SK-N-SH (cell line): Measurements from ENCODE around the gene NEK9. TPM values are rescaled to one million over a fixed set of nuclear protein-coding genes. Genes with fewer than 3 reads are reported as not detected.
A peak's percentile ranks its signal among the peaks of the same experiment; 100 is the strongest.

Experiments used
- CTCF ChIA-PET: fragments of 300-600, 350-600 bp; formaldehyde crosslinking; extraction: SDS; loops from one replicate; lab custom pipeline; 2021; lab: Yijun Ruan, JAX
- POLR2A ChIA-PET: fragments of 350-600 bp; sonication (Branson Sonifier 250); formaldehyde crosslinking; extraction: SDS; loops from one replicate; lab custom pipeline; 2020; ENCODE audit warnings: antibody characterized with exemption, inconsistent platforms; lab: Yijun Ruan, JAX
- DNase-seq: peaks from one replicate; pipeline ENCODE4 v3.0.0; 2012
- H2AFZ ChIP-seq: fragments of 200-600 bp; sonication (generic); 2 replicates; pipeline ENCODE4 v1.8.1; 2016; ENCODE audit warnings: antibody characterized with exemption, mild to moderate bottlenecking, low read depth
- H3F3A ChIP-seq: fragments of 200-600 bp; sonication (generic); replicated peaks from 2 replicates; pipeline ENCODE3; 2016; ENCODE audit warnings: antibody characterized with exemption, mild to moderate bottlenecking; ENCODE audit not compliant: insufficient read depth
- H3K27ac ChIP-seq, 2 experiments: fragments of 200-500 bp in 1 of 2; fragments of 200-600 bp in 1 of 2; sonication (Bioruptor generic) in 1 of 2; sonication (generic), shearing (Covaris generic) in 1 of 2; 2 replicates each; pipeline versions ENCODE4 v1.5.1 to v1.6.1; 2014 to 2016; ENCODE audit warnings: low read depth in 2 of 2, inconsistent platforms in 1 of 2, low read length in 1 of 2, mild to moderate bottlenecking in 1 of 2, mixed read lengths in 1 of 2
- H3K27me3 ChIP-seq: fragments of 200-600 bp; sonication (generic), shearing (Covaris generic); 2 replicates; pipeline ENCODE4 v1.6.1; 2016; ENCODE audit warnings: mixed run types; ENCODE audit not compliant: insufficient read depth
- H3K36me3 ChIP-seq, 2 experiments: fragments of 200-500 bp in 1 of 2; fragments of 200-600 bp in 1 of 2; sonication (Bioruptor generic) in 1 of 2; sonication (generic) in 1 of 2; replicated peaks in 1 of 2; 2 replicates each; pipeline versions ENCODE3 to v1.5.1; 2014 to 2016; ENCODE audit warnings: low read length in 1 of 2, mild to moderate bottlenecking in 1 of 2; ENCODE audit not compliant: insufficient read depth in 2 of 2, control insufficient read depth in 1 of 2
- H3K4me1 ChIP-seq, 2 experiments: fragments of 200-500 bp in 1 of 2; fragments of 200-600 bp in 1 of 2; sonication (Bioruptor generic) in 1 of 2; sonication (generic), shearing (Covaris generic) in 1 of 2; 2 replicates each; pipeline versions ENCODE4 v1.5.1 to v1.6.1; 2014 to 2016; ENCODE audit warnings: low read depth in 1 of 2, low read length in 1 of 2, mixed run types in 1 of 2; ENCODE audit not compliant: insufficient read depth in 2 of 2, control insufficient read depth in 1 of 2
- H3K4me2 ChIP-seq: fragments of 200-600 bp; sonication (generic), shearing (Covaris generic); 2 replicates; pipeline ENCODE4 v1.6.1; 2017; ENCODE audit warnings: mixed run types
- H3K4me3 ChIP-seq, 2 experiments: fragments of 200-500 bp in 1 of 2; fragments of 200-600 bp in 1 of 2; sonication (Bioruptor generic) in 1 of 2; sonication (generic), shearing (Covaris generic) in 1 of 2; 2 replicates each; pipeline versions ENCODE4 v1.5.1 to v1.8.1; 2014 to 2016; ENCODE audit warnings: low read depth in 2 of 2, inconsistent platforms in 1 of 2, low read length in 1 of 2, mild to moderate bottlenecking in 1 of 2, mixed read lengths in 1 of 2, moderate library complexity in 1 of 2
- H3K79me2 ChIP-seq: fragments of 200-600 bp; sonication (generic); 2 replicates; pipeline ENCODE4 v1.8.1; 2017; ENCODE audit warnings: mild to moderate bottlenecking; ENCODE audit not compliant: insufficient read depth
- H3K9ac ChIP-seq: fragments of 200-600 bp; sonication (generic); 2 replicates; pipeline ENCODE4 v1.6.1; 2017; ENCODE audit warnings: mixed run types
- H3K9me2 ChIP-seq: fragments of 200-600 bp; sonication (generic); 2 replicates; pipeline ENCODE4 v1.6.1; 2017; ENCODE audit warnings: mixed run types
- H3K9me3 ChIP-seq: fragments of 200-600 bp; sonication (generic); 2 replicates; pipeline ENCODE4 v1.6.1; 2017; ENCODE audit warnings: mixed run types, mild to moderate bottlenecking, moderate library complexity
- H4K20me1 ChIP-seq: fragments of 200-600 bp; sonication (generic); 2 replicates; pipeline ENCODE4 v1.6.1; 2017; ENCODE audit warnings: mild to moderate bottlenecking, mixed run types; ENCODE audit not compliant: insufficient read depth
- CHD2 ChIP-seq: fragments of 150-350 bp; IDR thresholded peaks from 2 replicates; pipeline ENCODE4 v1.6.1; 2018; ENCODE audit warnings: low read length; ENCODE audit not compliant: partially characterized antibody
- ELF1 ChIP-seq: IDR thresholded peaks from 2 replicates; pipeline ENCODE4 v1.4.0; 2012
- EZH2phosphoT487 ChIP-seq: fragments of 200-600 bp; sonication (generic); IDR thresholded peaks from 2 replicates; pipeline ENCODE4 v1.6.1; 2017; ENCODE audit warnings: low read depth, mixed run types, mild to moderate bottlenecking, antibody characterized with exemption, moderate library complexity, borderline replicate concordance
- FOSL2 ChIP-seq: IDR thresholded peaks from 2 replicates; pipeline ENCODE4 v1.4.0; 2012; ENCODE audit warnings: low read depth, mild to moderate bottlenecking, moderate library complexity, borderline replicate concordance
- FOXJ3 ChIP-seq: sonication (generic); formaldehyde crosslinking; IDR thresholded peaks from 2 replicates; pipeline ENCODE4 v1.5.1; 2020; ENCODE audit warnings: mild to moderate bottlenecking, missing genetic modification reagents
- FOXM1 ChIP-seq: IDR thresholded peaks from 2 replicates; pipeline ENCODE4 v1.4.0; 2012; ENCODE audit warnings: low read depth, mild to moderate bottlenecking
- GABPA ChIP-seq: IDR thresholded peaks from 2 replicates; pipeline ENCODE4 v1.4.0; 2012; ENCODE audit warnings: low read depth, mild to moderate bottlenecking
- JUND ChIP-seq: IDR thresholded peaks from 2 replicates; pipeline ENCODE4 v1.4.0; 2012
- MEF2A ChIP-seq: IDR thresholded peaks from 2 replicates; pipeline ENCODE4 v1.4.0; 2012; ENCODE audit warnings: low read depth, borderline replicate concordance
- MXI1 ChIP-seq: IDR thresholded peaks from 2 replicates; pipeline ENCODE4 v1.6.1; 2012; ENCODE audit warnings: mild to moderate bottlenecking, low read depth, low read length, improper control_type of control experiment
- NRF1 ChIP-seq: IDR thresholded peaks from 2 replicates; pipeline ENCODE4 v1.6.1; 2012; ENCODE audit warnings: low read depth, mild to moderate bottlenecking, low read length
- RAD21 ChIP-seq: IDR thresholded peaks from 2 replicates; pipeline ENCODE4 v1.6.1; 2012; ENCODE audit warnings: mild to moderate bottlenecking, low read length
- RXRA ChIP-seq: IDR thresholded peaks from 2 replicates; pipeline ENCODE4 v1.4.0; 2012; ENCODE audit warnings: low read depth, mild to moderate bottlenecking, borderline replicate concordance
- TAF1 ChIP-seq: IDR thresholded peaks from 2 replicates; pipeline ENCODE4 v1.6.1; 2012; ENCODE audit warnings: low read depth, mild to moderate bottlenecking, low read length, moderate library complexity, borderline replicate concordance
- TEAD4 ChIP-seq: IDR thresholded peaks from 2 replicates; pipeline ENCODE4 v1.4.0; 2012; ENCODE audit warnings: mild to moderate bottlenecking, borderline replicate concordance; ENCODE audit not compliant: insufficient read depth
- WGBS: methylation state at CpG from one replicate; pipeline ENCODE4 v1.1.6; 2017; ENCODE audit warnings: low lambda C conversion rate; 5-methylcytosine and 5-hydroxymethylcytosine counted together
- polyA plus RNA-seq, 3 experiments: library from polyadenylated mRNA; depleted of rRNA; stranded (reverse); fragments of >200 nt; gene quantifications; 2 replicates each; pipeline ENCODE4 v1.2.3, GENCODE V29; 2012
- TF ChIP-seq, protein P1 (sequence below): IDR thresholded peaks from 2 replicates; pipeline ENCODE4 v1.4.0; 2012; ENCODE audit warnings: low read depth, borderline replicate concordance
- TF ChIP-seq, protein P2 (sequence below): fragments of 200-600 bp; sonication (generic); IDR thresholded peaks from 2 replicates; pipeline ENCODE4 v1.6.1; 2017; ENCODE audit warnings: antibody characterized with exemption, mild to moderate bottlenecking, moderate library complexity
- TF ChIP-seq, protein P3 (sequence below): IDR thresholded peaks from 2 replicates; pipeline ENCODE4; 2012
- TF ChIP-seq, protein P4 (sequence below): fragments of 150-350 bp; IDR thresholded peaks from 2 replicates; pipeline ENCODE4 v1.6.1; 2016; ENCODE audit warnings: mild to moderate bottlenecking, low read depth, low read length

The NEK9 gene
- polyA plus RNA-seq, 1 of the 3 experiments (the other 2 are of a cell fraction): 48.1 TPM

DNA sequence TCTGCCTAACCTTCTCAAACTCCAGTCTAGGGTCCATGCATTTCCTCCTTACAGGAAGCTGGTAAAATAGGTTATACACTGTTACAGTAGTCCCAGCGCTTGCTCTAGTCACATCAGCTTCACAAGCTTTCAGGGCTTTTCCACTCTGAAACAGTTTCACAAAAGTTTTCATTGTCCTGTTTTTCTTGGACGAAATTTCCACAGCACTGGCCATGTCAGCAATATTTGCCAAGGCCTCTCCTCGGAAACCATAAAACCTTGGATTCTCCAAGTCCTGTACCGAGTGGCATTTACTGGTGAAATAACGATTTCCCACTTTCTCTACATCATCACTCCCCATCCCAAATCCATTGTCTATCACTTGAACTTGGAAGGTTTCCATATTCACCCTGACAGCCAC, 77.7 kb downstream of the NEK9 start:
- peaks cover 16 to 18% of the 10 kb centered on the region in 2 experiments for H3K4me1 ChIP-seq
- ChIA-PET POLR2A (no interaction called here), CTCF (interaction anchor here (0.6 to 1.3 kb wide), 3 partner anchors 15 to 104 kb away, joined by 3 to 7 read pairs (median 4); no protein-coding TSS in a partner anchor)
- H3F3A ChIP-seq: peaks cover 33% of the 10 kb centered on the region
- DNase-seq: no peak
- no peak overlapping the region for H2AFZ ChIP-seq
- TF ChIP-seq, protein P1, sequence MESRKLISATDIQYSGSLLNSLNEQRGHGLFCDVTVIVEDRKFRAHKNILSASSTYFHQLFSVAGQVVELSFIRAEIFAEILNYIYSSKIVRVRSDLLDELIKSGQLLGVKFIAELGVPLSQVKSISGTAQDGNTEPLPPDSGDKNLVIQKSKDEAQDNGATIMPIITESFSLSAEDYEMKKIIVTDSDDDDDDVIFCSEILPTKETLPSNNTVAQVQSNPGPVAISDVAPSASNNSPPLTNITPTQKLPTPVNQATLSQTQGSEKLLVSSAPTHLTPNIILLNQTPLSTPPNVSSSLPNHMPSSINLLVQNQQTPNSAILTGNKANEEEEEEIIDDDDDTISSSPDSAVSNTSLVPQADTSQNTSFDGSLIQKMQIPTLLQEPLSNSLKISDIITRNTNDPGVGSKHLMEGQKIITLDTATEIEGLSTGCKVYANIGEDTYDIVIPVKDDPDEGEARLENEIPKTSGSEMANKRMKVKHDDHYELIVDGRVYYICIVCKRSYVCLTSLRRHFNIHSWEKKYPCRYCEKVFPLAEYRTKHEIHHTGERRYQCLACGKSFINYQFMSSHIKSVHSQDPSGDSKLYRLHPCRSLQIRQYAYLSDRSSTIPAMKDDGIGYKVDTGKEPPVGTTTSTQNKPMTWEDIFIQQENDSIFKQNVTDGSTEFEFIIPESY: no peak
- TF ChIP-seq JUND (no peak), MXI1 (no peak), RAD21 (no peak), EZH2phosphoT487 (no peak), MEF2A (no peak), NRF1 (no peak), GABPA (no peak), RXRA (no peak)
- H3K4me3 ChIP-seq: no peak overlapping the region
- H3K9me2 ChIP-seq: no peaks in the 10 kb centered on the region
- no peaks in the 10 kb centered on the region for H3K9me3 ChIP-seq
- H3K27ac ChIP-seq: peak overlapping the region in 1 of 2 experiments; percentile 71; a peak in 1 of 4 replicates
- no peaks in the 10 kb centered on the region for H3K27me3 ChIP-seq
- no peaks in the 10 kb centered on the region for H4K20me1 ChIP-seq
- no peak overlapping the region for H3K4me2 ChIP-seq
- WGBS: 99% methylated on average over 5 of the region's 5 CpGs
- no peak overlapping the region for H3K9ac ChIP-seq
- H3K36me3 ChIP-seq: peaks cover 0 to 4% of the 10 kb centered on the region in 2 experiments
- no peaks in the 10 kb centered on the region for H3K79me2 ChIP-seq

DNA sequence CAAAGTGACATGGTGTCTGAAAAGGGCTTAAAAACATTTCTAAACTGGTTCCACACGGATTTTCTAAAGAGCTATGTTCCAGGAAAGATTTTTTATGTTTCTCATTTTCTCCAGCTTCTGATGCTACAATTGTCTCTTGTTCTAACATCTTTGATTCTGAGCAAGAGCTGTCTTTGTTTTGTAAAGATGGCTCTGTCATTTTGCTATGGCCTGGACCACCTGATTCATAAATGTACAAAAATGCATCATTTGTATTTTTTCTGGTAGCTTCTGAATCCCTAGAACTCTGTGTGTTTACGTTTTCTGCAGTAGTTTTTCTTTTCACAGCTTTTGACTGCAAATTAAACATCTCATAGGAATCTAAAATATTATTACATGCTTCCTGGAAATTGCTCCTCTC, 78.7 kb downstream of the NEK9 start:
- Histone ChIP-seq H3F3A (peaks cover 26% of the 10 kb centered on the region), H3K27ac (no peak overlapping the region), H3K79me2 (peaks cover 3% of the 10 kb centered on the region; the same call in 1 of the 2 replicates), H3K4me2 (no peak overlapping the region), H3K36me3 (peaks cover 0 to 4% of the 10 kb centered on the region in 2 experiments), H4K20me1 (no peaks in the 10 kb centered on the region), H3K4me3 (no peak overlapping the region), H3K9me3 (no peaks in the 10 kb centered on the region), H3K4me1 (peaks cover 11 to 16% of the 10 kb centered on the region in 2 experiments), H3K9ac (no peak overlapping the region), H2AFZ (no peak overlapping the region), H3K9me2 (no peaks in the 10 kb centered on the region), H3K27me3 (no peaks in the 10 kb centered on the region)
- no peak for DNase-seq
- ChIA-PET POLR2A (no interaction called here), CTCF (interaction anchor here (1.3 kb wide), 1 partner anchor 40 kb away, joined by 4 read pairs; no protein-coding TSS in a partner anchor)
- 88% methylated on average over 2 of the region's 2 CpGs for WGBS
- TF ChIP-seq NRF1 (no peak), TAF1 (no peak), JUND (no peak), FOXJ3 (CRISPR knock-in tag) (no peak), GABPA (no peak), RXRA (no peak), FOXM1 (no peak), ELF1 (no peak), FOSL2 (no peak), CHD2 (no peak), TEAD4 (no peak), MXI1 (no peak)
- TF ChIP-seq, protein P2, sequence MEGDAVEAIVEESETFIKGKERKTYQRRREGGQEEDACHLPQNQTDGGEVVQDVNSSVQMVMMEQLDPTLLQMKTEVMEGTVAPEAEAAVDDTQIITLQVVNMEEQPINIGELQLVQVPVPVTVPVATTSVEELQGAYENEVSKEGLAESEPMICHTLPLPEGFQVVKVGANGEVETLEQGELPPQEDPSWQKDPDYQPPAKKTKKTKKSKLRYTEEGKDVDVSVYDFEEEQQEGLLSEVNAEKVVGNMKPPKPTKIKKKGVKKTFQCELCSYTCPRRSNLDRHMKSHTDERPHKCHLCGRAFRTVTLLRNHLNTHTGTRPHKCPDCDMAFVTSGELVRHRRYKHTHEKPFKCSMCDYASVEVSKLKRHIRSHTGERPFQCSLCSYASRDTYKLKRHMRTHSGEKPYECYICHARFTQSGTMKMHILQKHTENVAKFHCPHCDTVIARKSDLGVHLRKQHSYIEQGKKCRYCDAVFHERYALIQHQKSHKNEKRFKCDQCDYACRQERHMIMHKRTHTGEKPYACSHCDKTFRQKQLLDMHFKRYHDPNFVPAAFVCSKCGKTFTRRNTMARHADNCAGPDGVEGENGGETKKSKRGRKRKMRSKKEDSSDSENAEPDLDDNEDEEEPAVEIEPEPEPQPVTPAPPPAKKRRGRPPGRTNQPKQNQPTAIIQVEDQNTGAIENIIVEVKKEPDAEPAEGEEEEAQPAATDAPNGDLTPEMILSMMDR: no peak
- TF ChIP-seq, protein P3, sequence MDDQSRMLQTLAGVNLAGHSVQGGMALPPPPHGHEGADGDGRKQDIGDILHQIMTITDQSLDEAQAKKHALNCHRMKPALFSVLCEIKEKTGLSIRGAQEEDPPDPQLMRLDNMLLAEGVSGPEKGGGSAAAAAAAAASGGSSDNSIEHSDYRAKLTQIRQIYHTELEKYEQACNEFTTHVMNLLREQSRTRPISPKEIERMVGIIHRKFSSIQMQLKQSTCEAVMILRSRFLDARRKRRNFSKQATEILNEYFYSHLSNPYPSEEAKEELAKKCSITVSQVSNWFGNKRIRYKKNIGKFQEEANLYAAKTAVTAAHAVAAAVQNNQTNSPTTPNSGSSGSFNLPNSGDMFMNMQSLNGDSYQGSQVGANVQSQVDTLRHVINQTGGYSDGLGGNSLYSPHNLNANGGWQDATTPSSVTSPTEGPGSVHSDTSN: no peak
- TF ChIP-seq, protein P4, sequence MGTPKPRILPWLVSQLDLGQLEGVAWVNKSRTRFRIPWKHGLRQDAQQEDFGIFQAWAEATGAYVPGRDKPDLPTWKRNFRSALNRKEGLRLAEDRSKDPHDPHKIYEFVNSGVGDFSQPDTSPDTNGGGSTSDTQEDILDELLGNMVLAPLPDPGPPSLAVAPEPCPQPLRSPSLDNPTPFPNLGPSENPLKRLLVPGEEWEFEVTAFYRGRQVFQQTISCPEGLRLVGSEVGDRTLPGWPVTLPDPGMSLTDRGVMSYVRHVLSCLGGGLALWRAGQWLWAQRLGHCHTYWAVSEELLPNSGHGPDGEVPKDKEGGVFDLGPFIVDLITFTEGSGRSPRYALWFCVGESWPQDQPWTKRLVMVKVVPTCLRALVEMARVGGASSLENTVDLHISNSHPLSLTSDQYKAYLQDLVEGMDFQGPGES: no peak
